Glomerular visceral epithelial cell (primary cell): ENCODE results near the gene GABRR3.
"Not testable (repeated sequence)": the region's sequence is repeated elsewhere in the genome, so short reads cannot be mapped to it uniquely, and the experiment has no call there.

ENCODE experiments used
- DNase-seq: peaks from one replicate; pipeline ENCODE4 v3.0.0-alpha.2; 2016; ENCODE audit errors: extremely low spot score

GABRR3 gene

DNA sequence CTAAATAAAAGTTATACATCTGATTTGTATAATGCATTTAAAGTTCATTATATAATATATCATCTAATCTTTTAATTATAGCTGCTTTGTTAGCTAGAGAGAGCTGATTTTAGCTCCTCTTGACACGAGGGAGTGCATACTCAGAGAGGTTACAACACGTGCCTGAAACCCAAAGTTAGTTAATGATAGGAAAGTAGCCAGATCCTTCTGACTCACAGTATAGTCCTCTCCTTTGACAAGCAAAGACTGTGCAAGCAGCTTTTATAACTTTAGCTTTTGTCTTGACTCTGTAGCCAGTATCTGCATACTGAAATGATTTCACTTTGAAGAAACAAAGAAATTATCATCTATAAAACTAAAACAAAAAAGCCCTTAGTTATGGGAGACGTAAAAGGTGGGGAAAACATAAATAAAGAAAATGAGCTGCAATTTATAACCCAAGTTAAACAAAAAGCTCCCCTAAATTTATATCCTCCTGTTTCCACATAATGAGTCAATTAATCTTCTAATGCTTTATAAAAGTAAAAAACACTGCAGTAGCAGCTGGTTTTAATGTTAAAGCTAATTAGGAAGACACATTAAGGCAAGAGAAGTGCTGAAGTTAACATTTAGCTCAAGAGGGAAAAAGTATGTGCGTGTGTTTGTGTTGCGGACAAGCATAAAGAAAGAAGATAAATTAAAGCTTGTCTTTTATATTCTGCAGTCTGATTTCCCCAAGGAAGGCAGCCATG, 13.1 kb downstream of the GABRR3 start:
- no peak for DNase-seq

DNA sequence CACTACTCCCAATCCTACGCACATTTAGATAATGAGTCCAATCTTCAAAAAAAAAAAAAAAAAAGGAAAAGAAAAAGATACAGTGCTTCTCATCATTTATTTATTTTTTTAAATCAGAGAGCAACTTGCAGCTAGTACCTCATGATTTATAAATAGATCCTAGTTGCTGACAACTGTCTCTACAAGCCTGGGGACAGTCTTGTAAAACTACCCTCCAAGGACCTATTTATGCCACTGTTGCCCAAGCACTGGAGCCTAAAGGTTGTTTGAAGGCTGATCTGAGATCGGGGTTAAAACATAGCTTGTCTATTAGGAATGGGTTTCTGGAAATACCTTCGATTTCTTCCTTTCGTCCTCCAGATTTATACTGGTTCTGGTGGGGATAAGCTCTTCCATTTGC, 14.7 kb downstream of the GABRR3 start:
- no peak for DNase-seq

DNA sequence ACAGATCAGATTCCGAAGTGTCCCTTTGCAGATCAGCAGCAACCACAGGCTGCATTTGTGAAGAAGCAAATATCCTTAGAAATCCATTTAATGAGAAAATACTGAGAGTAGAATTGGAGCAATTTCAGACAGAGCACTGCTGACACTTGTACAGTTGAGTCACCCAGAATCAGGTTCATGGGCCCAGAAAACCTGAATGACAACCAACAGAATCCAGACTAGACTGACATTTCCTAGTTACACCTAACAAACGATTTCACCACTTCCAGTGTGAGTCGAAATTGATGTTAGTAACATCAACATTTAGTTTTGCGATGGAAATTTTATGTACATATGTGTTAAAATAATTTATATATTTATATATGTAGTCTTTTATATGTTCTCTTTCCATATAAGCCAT, 16.8 kb downstream of the GABRR3 start:
- DNase-seq, result no peak

DNA sequence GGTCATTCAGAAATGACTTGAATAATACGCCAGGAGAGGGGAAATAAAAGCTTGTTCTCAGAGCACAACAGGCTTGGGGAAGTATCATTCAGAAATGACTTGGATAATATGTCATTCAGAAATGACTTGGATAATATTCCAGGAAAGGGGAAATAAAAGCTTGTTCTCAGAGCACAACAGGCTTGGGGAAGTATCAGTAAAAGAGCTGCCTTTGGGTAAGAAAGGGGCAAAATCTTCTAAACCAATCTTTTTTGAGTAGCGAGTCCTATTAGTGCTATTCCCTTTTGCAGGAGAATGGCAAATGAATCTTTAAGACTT, 20.9 kb downstream of the GABRR3 start:
- DNase-seq, result no peak

DNA sequence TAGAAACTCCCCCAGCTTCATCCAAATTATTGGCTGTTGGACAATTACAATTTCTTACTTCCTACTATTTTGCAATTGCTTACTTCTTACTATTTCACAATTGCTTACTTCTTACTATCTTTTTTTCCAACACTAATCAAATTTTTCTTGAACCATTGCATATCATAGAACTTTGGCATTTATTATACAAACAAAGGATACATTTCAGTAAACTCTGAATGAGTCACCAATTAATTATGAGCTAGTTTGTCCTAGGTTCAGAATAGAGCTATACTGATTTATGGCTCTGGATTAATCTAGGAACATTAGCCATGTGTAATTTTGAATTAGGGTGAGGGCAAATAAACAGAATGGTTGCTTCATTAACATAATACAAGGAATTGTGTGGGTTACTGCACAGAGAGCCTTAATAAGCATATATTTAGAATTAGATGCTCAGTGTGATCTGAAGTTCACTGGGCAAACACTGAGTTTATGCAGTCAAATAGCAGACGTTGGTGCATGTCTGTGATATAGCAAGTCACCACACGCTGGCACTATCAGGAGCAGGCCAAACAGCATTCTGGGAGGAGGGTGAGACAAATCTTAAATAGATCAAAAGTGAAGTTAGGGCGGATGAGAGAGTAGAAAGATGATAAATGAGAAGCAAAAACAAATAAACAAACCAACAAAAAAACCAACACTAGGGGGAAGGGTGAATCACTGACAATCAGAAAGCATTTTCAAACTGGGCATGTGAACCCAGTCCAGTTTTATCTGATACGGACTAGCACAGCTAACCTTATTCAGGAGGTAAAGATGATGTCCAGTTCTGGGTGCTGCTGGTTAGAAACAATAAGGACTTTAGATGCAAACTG, 21.5 kb downstream of the GABRR3 start:
- DNase-seq, result no peak

DNA sequence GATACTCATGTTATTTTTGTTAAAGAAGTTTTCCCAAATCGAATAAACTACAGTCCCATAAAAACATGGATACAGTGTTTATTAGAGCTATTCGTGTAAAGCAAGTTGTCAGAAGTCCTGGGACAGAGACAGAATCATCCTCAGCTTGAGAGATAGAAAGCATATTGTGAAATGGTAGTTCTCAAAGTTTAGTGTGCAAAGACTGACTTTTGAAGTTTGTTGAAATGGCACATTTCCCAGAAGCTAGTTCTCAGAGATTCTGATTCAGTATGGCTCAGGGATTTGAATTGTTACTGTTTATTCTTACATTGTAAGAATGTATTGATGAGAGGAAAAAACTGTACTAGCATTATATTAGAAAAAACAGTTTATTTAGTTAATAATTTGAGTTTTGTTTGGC, 22.1 kb downstream of the GABRR3 start:
- no peak for DNase-seq

DNA sequence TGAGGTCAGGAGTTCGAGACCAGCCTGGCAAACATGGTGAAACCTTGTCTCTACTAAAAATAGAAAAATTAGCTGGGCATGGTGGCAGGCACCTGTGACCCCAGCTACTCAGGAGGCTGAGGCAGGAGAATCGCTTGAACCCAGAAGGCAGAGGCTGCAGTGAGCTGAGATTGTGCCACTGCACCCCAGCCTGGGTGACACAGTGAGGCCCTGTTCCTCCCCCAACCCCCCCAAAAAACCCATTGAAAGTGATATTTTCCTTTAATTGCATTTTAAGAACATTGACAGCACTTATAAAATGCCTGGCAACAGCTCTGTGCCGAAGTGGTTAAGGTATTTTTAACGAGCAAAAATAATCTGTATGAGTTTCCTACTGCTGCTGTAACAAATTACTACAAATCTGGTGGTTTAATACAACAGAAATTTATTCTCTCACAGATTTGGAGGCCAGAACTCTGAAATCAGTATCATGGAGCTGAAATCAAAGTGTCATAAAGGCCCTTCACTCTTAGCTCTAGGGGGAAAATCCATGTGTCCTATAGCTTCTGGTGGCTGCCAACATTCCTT, 24.1 kb downstream of the GABRR3 start:
- DNase-seq, result not testable (repeated sequence)

DNA sequence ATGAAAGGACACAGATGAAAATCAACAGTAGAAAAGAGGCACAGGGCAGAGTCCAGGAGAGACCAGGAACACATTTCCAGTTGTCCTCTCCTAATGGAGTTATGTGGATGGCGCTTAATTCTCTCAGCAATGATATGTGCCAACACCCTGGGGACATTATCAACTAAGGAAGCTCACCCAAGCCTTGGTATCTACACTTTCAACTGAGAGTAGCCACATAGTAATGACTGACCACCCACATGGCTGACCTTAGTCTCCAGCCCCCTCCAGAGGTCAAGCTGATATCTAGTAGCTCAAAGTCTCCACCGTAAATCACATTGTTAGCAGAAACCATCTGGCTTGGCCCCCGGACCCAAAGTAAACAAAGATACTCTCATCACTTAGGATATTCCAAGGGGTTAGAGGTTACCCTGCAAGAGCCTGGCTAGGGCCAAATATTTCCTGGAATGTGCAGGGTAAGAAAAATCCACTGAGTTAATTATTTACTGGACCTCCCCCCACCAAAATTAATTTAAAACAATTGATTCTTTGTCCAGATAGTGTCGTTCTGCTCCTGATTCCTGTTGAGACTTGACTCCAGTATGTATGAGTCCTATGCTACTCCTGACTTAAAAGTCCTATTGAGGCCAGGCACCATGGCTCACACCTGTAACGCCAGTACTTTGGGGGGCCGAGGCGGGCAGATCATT, 24.8 kb downstream of the GABRR3 start:
- no peak for DNase-seq

DNA sequence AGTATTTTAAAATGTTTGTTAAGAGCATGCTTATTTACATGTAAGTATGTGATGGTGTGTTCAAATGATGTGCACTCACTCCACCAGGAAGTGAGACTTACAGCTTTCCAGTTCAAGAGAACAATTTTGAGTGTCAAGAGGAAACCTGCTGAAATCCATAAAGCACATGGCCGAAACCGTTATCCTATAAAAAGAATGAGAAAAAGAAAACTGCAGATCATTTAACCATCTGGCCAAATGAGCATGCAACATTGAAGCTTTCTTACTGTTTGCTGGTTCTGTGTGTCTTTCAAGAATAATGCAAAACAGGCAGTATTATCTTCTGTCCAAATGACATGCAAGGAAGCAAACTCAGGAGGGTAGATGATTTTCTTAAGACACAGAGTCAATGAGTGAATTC, 26.3 kb downstream of the GABRR3 start:
- no peak for DNase-seq

DNA sequence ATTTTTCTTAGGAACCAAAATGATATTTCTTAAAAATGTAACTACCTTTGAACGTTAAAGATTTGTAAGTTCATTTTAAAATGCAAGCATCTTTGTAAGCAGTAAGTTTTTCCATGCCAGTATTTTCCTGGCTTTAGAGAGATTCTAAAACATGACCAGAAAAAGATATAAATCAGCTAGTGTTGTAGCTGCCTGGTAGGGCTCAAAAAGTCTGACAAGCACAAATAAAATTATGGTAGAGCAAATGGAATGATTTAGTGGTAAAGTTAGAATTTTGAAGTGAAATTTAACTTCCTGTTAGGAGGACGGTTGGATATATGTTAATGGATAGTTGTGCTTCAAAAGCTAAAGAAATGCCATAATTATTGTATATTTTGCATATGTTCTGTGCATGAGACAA, 29.7 kb downstream of the GABRR3 start:
- DNase-seq, result no peak

DNA sequence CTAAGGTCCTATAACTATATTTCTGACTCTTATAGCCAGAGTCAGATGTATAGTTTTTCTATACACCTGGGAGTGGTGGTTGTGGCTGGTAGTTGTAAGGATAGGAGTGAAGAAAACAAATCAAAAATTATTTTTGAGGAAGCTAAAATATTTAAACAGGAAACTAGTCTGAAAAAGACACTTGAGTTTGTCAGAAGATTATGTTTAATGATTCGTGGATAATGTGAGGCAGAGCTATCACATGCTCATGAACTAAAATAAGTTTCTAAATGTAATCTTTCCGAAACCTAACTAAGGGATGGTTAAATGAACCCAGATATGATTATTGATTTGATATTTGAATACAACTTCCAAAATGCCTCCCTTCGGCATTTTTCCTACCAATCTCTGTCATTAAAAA, 30.4 kb downstream of the GABRR3 start:
- DNase-seq, result no peak

DNA sequence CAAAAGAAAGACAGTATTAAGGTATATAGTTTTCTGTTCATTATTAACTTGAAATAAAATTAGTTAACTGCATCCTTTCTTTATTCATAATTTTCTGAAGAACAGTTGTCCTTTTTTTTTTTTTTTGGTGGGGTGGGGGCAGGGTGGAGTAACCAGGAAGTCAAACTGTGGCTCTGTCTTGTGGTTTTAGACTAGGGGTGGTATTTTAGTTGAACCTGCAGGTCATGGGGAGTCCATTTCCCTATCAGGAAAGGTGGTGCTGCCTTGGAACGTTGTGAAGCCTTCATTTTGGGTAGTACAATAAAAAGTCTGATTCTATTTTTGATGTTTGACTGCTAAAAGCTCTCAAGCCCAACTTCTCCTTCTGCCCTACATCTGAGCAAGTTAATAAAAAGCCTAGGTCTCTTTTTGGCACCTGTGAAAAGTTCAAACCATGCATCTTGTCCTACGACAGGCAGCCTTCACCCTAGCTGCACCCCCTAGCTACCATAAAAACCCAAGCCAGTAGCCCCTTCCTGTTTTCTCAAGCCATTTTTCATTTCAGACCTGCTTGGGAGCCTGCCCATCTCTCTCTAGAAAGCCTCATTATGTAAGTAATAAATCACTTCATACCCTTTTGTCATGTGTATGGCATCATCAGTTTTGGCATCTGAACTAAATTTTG, 31.7 kb downstream of the GABRR3 start:
- no peak for DNase-seq

DNA sequence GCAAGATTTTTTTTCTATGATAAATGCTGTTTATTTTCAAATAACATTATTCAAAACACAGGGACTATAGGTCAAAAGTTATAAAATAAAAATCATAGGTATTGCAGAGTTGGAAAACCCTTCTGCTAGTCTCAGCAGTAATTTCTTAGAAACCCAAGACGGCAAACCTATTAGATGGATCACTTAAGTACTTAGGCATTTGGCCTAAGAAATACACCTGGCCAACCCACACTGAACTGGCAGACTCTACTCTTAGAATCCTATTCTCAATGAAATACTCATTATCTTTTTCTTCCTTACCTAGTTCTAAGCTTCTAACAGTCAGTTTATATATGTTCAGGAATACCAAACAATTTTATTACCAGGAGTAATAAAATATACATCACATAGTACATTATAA, 32.4 kb downstream of the GABRR3 start:
- DNase-seq, result no peak

DNA sequence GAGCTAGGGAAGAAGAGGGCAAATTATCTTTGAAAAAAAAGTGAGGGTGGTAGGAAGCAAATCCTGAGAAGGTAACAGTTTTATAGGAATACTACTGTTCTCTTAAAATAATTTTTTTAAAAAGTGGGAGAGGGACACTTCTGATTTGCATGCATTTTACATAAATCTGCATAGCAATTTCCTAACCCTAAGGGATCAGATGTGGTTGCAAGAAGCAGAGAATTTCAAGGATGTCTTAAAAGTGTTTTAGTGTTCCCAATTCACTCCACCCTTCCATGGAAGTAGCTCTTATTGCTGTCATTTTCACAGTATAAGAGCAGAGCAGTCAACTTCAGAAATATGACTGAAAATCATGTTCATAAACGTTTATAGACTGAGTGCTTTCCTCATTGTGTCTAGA, 35.1 kb downstream of the GABRR3 start:
- no peak for DNase-seq

DNA sequence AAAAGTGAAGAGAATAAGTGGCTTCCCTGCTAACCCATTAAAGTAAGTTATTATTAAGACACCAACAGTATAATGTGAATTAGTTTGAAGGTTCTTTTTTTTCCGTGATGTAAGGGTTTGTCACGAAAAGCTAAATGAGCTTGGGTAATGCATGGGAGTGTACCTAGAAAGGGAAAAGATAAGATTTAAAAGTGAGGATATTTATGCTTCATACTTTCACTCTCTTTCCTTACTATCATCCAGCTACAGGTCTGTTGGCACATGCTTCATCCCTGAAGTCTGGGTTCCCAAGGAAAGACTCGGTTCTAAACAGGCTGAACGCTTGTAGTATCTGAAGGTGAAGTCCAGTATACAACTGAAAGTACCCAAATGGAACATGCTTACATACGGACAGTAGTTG, 36.0 kb downstream of the GABRR3 start:
- DNase-seq, result no peak

DNA sequence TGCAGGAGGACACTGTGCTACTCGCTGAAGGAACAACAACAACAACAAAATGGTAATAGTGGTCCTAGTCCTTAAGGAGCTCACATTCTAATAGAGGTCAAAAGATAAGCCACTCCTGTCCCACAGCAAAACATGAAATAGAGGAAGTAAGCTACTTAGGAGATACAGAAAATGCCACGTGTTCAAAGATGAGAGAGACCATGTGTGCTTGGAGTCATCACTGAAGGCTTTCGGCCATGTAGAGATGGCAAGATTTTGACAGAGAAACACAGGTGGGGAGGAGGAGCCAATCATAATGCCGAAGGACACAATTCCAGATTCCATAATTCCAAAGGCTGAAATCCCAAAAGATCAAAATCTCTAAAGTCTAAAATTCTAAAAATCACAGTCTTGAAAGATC, 38.1 kb downstream of the GABRR3 start:
- DNase-seq, result no peak

DNA sequence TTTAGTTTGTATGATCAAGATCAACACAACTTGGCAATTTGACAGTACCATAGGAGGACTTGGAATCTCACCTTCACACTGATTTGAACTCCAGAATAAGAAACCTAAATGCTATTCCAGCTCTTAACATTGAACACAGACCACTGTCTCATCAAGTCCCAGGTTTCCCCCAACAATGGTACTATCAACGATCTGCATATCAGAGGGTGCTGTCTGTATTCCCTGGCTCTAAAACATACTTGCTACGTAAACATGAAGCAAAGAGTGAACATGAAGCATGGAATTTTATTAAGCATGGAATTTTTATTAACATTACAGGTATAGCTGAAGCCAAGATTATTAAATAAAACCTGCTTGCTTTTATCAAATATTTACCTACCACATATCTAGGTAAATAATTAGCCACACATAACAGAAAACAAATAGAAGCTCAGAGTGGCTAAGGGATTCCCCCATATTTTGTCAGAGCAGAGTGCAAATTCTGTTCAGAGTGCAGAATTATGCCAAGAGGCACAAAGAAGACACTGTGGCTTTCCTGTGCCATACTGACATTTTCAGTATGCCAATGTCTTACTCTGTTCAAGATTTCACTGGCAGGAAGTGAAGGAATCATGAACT, 40.7 kb downstream of the GABRR3 start:
- no peak for DNase-seq

DNA sequence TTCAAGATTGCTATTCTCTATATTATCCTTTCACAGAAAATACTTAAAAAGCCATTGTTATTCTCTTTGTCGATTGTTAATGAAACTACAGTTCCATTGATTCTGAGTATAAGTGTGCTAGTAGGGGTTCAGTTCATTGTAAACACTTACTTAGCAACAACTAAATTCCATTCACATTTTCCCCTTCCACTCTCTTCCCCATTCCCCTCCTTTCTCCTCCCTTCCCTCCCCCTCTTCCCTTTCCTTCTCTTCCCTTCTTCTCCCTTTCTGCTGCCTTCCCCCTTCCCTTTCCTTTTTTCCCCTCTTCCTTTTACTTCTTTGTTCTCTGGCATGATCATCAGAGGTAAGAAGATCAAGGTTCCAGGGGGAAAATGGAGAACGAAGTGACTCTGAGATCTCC, 41.6 kb downstream of the GABRR3 start:
- DNase-seq, result no peak

DNA sequence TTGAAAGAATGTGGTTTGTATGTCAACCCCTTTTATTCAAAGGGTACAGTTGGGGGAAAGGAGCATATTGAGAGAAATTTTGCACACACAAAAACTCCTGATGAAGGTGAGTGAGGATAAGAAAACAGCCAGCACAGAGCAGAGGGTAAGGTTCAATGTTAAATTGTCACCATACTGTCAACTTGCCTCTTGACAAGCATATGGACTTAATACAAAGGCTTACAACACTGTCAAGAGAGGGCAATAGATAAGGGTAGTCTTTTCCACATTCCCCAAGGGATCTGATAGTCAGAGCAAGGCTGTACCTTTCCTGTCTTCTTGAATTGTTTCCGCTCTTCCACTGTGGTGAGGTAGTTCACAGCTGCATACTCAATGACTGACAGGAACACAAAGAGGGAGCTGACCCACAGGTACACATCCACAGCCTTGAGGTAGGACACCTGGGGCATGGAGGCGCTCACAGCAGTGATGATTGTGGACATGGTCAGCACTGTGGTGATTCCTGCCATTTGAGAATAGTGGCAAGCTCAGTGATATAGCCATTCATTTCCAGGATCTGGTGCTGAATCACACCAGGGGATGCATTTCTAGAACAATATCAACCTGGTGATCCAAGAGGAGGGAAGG, 42.5 kb downstream of the GABRR3 start:
- no peak for DNase-seq

DNA sequence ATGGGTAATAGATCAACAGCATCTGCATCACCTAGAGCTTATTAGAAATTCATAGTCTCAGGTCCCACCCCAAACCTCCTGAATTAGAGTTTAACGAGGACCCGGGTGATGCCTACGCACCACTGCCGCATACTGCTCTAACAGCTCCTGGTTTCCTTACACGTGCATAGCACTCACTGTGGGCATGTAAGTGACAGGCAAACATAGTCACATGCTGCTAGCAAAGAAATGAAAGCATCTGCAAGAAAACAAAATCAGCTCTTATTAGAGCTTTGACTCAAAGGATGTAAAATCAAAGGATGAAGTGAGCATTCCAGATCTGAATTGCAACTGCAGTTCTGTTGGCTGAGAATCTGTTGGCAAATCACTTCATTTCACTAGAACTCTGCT, 43.8 kb downstream of the GABRR3 start:
- DNase-seq, result no peak

DNA sequence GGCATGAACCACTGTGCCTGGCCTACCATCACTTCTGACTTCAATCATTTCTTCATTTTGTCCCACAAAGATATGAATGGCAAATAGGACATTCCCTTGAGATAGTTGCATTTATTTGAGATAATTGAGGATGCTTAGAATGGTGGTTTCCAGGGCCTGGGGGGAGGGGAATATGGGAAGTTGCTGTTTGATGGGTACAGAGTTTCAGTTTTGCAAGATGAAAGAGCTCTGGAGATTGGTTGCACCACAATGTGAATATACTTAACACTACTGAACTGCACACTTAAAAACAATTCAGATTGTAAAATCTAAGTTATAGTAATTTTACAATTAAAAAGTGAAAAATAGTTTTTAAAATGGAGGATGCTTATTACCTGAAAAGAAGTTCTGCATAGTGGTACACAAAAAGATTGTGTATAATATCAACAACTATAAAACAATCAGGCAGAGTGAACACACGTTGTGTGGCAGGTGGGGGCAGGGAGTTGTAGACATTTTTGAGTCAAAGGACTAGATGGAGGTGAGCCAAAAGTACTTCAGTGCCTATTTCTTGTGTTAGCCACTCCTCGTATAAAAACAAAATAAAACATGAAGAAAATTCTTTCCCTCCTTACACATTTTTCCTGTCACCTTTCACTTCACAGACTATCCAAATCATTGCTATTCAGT, 44.4 kb downstream of the GABRR3 start:
- no peak for DNase-seq
